GM18519 (cell line): Measurements from ENCODE around the gene SCGB1A1.

Experiments
- ATAC-seq: cut with Tn5 transposase; IDR thresholded peaks from one replicate; pipeline ENCODE4 v1.9.1; 2021; ENCODE audit warnings: mild to moderate bottlenecking, moderate library complexity; ENCODE audit not compliant: unreplicated experiment, low FRiP score

The SCGB1A1 gene

GRCh38 chr11:62395885-62396551 is 22.8 kb upstream of the SCGB1A1 start:
- ATAC-seq = no peak

- no peak for ATAC-seq
These were observed 20.5 kb upstream of the SCGB1A1 start for GRCh38 chr11:62398011-62398994.

- ATAC-seq = no peak
These were observed 19.5 kb upstream of the SCGB1A1 start for GRCh38 chr11:62399172-62399877.

GRCh38 chr11:62399878-62400266 is 19.0 kb upstream of the SCGB1A1 start:
- no peak for ATAC-seq

GRCh38 chr11:62400281-62400680 is 18.6 kb upstream of the SCGB1A1 start:
- ATAC-seq = no peak

GRCh38 chr11:62400760-62401159 is 18.1 kb upstream of the SCGB1A1 start:
- no peak for ATAC-seq

GRCh38 chr11:62401356-62401755 is 17.5 kb upstream of the SCGB1A1 start:
- ATAC-seq = no peak

- no peak for ATAC-seq
These were observed 17.0 kb upstream of the SCGB1A1 start for GRCh38 chr11:62401811-62402210.

GRCh38 chr11:62402226-62402959 is 16.4 kb upstream of the SCGB1A1 start:
- no peak for ATAC-seq

- no peak for ATAC-seq
These were observed 15.7 kb upstream of the SCGB1A1 start for GRCh38 chr11:62402960-62403730.

GRCh38 chr11:62404435-62404834 is 14.4 kb upstream of the SCGB1A1 start:
- ATAC-seq = no peak

- ATAC-seq = no peak
These were observed 13.9 kb upstream of the SCGB1A1 start for GRCh38 chr11:62404901-62405300.

GRCh38 chr11:62406034-62406433 is 12.8 kb upstream of the SCGB1A1 start:
- ATAC-seq = no peak

- no peak for ATAC-seq
These were observed 9.0 kb upstream of the SCGB1A1 start for GRCh38 chr11:62409831-62410230.

GRCh38 chr11:62410972-62411371 is 7.9 kb upstream of the SCGB1A1 start:
- no peak for ATAC-seq

GRCh38 chr11:62411524-62411923 is 7.3 kb upstream of the SCGB1A1 start:
- no peak for ATAC-seq

- ATAC-seq = no peak
These were observed 5.7 kb upstream of the SCGB1A1 start for GRCh38 chr11:62413060-62413696.

GRCh38 chr11:62416596-62416995 is 2.2 kb upstream of the SCGB1A1 start:
- ATAC-seq = no peak

GRCh38 chr11:62418136-62418535 is 697 bp upstream of the SCGB1A1 start:
- no peak for ATAC-seq
